Fibroblast of gingiva (primary cell): ENCODE results near the gene TAOK3.
"Not testable (repeated sequence)": the region's sequence is repeated elsewhere in the genome, so short reads cannot be mapped to it uniquely, and the experiment has no call there.

Experiments
- DNase-seq: peaks from one replicate; pipeline ENCODE4 v3.0.0-alpha.2; 2011; ENCODE audit warnings: low read depth

TAOK3 gene

GRCh38 chr12:118372541-118373495, at the start of gene TAOK3:
Gene TAOK3 (minus strand): TSS chr12:118372907. CDS start chr12:118255567, 117,340 bp downstream.
- DNase-seq = peak; percentile 99

DNA sequence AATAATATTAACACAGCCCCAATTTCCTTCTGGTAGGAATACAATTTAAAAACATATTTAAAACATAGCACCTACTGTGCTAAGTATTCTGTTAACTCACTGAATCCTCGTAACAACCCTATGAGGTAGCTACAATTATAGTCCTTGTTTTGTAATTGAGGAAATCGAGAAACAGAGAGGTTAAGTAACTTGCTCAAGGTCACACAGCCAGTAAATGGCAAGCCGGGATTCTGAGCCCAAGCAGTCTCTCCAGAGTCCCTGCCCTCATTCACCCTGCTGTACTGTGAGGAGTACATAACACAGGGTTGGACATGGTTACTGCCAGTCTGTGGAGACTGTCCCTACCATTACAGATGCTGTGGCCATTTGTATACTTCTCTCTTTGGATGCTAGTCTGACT, 48.0 kb upstream of the TAOK3 start:
- no peak for DNase-seq

- peak; percentile 20 for DNase-seq
Measured at GRCh38 chr12:118418385-118419057, 45.8 kb upstream of the TAOK3 start.

DNA sequence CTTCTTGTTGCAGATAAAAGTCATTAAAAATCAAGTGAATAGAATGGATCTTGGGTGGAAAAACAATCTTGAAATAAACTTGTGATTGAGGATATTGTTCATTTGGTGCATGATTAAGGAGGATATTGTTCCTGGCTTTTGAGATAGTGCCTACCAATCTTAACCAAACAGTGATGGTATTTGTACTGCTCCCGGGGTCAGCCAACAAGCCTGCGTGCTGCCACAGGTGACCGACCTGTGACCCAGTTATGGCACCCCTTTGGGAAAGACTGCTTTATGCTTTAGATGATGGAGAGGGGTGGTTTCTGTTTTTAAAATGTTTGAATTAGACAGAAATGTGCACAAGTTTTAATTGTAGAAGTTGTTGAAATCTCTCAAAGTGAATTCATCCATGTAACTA, 45.2 kb upstream of the TAOK3 start:
- DNase-seq = no peak

GRCh38 chr12:118409834-118410233, 37.1 kb upstream of the TAOK3 start:
- no peak for DNase-seq

- not testable (repeated sequence) for DNase-seq
Measured at GRCh38 chr12:118408241-118408640, 35.5 kb upstream of the TAOK3 start.

GRCh38 chr12:118404876-118405521, 32.3 kb upstream of the TAOK3 start:
- DNase-seq = peak; percentile 48

GRCh38 chr12:118402251-118402650, 29.5 kb upstream of the TAOK3 start:
- peak; percentile 75 for DNase-seq

DNA sequence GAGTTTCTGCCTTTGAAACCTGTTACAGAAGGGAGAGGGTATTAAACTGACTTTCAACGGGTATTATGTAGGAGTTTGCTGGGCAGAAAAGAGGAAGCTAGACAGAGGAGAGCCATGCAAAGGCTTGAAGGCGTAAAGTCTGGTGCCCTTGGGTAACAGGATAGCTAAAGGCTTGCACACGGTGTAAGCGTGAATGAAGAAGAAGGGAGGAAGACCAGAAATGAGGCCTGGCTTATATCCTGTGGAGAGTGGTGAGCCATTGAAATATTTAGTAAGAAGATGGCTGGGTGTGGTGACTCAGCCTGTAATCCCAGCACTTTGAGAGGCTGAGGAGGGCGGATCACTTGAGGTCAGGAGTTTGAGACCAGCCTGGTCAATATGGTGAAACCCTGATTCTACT, 26.2 kb upstream of the TAOK3 start:
- no peak for DNase-seq

DNA sequence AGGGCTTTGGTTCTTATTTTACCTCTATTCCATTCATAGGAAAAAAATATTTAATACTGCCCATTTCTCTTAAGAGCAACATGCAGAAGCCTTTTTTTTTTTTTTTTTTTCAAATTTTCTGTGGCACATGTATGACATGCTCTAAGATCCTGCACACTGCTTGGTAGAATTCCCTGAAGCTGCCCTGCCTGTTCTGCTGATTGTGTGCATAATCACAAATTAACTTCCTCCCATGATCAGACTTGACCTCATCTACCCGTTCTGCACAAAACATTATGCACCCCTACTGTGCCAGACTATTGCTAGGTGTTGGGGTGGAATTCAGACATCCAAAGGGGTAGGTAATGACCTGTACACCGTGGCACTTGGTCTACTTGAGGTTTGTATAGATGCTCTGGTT, 25.8 kb upstream of the TAOK3 start:
- no peak for DNase-seq

DNA sequence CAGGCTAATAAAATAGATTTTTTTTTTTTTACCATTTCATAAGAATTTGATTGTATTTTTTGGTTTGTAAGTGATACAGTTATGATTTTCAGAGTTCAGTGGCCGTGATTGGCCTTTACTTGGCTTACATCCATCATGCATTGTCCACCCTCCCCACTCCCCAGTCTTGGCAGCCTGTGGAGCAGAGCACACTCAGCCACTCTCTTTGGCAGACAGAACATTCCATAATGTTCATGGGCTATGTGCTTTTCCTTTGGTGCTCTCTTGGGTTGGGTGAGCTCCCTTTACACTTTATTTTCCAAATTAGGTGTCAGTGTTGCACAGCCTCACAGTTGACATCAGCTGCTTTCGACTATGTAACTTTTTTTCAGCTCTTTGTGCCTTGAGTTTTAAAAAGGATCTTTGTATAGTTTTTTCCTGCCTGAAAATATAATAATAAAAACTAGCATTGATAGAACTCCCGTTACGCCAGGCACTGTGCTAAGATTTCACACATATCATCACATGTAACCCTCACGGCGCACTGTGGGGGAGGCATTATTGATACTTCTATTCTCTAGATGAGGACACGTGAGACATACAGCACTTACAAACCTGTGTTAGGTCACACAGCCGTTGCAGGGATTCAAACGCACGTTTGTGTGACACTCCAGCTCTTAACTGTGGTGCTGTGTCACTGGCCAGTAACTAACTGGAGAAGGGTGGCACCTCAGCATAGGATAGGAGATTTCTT, 25.2 kb upstream of the TAOK3 start:
- DNase-seq = no peak

DNA sequence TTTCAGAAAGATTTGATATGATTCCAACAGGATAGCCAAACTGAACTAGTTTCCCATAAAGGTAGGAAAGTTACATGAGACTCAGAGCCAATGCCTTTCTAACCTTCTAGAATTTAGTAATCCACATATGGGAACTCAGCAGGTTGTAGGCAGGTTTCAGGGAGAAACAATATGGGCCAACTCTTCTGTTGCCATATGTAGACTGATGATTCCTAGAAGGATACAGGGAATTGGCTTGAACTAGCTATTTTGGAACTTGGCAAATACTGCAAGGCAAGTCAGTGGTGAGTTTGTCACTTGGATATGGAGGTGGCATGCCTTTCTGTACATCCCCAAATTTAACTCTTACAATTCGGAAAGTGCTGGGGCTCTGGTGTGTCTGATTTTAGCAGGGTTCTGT, 19.1 kb upstream of the TAOK3 start:
- no peak for DNase-seq

DNA sequence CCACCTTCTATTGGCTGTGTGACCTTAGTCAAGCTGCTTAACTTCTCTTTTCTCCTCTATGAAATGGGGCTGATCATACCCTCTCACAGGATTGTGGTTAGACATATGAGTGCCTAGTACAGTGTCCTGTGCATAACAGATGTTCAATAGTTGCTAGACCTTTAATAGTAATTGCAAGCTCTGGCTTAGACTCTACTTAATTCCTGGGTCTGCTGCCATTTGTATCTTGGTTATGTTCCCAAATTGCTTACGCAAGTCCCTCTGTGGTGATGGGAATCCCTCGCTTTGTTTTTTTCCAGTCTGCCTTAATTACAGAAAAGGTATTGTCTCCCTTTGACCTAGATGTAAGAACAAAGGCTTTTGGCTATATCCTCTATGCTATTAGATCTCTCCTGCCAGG, 18.7 kb upstream of the TAOK3 start:
- peak; percentile 67 for DNase-seq

GRCh38 chr12:118377884-118378470, 5.3 kb upstream of the TAOK3 start:
- DNase-seq = peak; percentile 62

- DNase-seq = no peak
Measured at GRCh38 chr12:118377021-118377883, 4.5 kb upstream of the TAOK3 start.

- peak; percentile 62 for DNase-seq
Measured at GRCh38 chr12:118376089-118377020, 3.6 kb upstream of the TAOK3 start, which contains the start of gene SUDS3. Gene SUDS3 (plus strand): TSS chr12:118376555. CDS start chr12:118376692, 137 bp downstream.

DNA sequence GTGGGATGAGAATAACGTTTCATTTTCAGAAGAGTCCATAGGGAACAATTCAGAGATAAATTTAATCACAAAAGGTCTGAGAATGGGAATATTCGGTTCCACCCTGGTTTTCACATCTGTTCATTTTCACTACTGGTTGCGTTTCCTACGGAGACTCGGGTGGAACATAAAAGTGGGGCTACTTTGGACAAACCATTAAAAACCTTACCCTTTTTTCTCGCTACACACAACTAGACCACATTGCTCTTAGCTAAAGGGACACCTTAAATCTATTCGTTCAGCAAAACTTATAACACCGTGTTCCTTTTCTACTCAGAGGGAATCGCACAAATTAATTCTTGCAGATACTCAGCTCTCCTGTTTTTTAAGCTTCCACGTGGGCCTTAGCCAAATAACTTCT, 2.6 kb upstream of the TAOK3 start:
- no peak for DNase-seq

DNA sequence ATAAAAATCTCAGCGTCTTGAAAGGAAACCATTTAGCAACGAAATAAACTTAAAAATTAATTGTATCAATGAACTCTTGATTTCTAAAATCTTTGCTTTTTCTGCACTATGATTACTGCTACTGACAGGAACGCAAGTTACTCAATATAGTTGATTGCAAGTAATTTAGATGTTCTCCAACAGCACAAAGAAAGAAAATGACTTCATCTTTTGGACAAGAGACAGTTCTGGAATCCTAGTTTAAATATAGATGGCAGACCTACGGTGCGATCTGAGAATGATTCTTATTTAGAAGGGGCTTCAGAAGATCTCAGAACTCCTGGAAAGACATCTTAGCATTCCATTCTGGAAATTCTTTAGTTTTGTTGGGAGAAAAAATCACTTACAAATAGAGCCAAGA, 2.2 kb upstream of the TAOK3 start:
- peak; percentile 75 for DNase-seq

DNA sequence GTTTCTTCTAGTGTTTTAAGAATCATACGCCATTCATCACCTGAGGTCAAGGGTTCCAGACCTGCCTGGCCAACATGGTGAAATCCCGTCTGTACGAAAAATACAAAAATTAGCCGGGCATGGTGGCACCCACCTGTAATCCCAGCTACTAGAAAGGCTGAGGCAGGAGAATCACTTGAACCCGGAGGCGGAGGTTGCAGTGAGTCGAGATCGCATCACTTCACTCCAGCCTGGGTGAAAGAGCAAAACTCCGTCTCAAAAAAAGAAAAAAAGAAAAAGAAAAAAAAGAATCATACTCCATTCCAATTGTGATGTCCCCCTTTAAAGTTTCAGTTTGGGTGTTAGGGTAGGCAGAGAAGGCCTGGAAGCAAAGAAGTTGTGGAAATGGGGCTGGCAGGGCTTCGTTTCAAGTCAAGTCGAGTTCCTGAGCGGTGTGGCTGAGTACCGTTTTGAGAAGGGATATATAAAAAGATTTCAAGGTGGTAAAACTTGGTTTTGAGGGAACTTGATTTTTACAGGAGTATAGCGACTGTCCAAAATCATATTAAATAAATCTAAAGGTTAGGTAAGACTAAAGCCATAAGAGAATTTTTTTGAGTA, 1.5 kb upstream of the TAOK3 start:
- DNase-seq = no peak
